Esophagus muscularis mucosa (tissue), 4 donors: ENCODE data around the gene SDR42E1.

Source experiments
- EP300 ChIP-seq: sonication (generic); formaldehyde crosslinking; IDR thresholded peaks from one replicate; pipeline ENCODE4 v1.6.1; 2017; ENCODE audit warnings: antibody characterized with exemption
- POLR2A ChIP-seq: fragments of 450-650 bp; IDR thresholded peaks from one replicate; pipeline ENCODE4 v1.6.1; 2017; ENCODE audit warnings: antibody characterized with exemption, moderate library complexity, mild to moderate bottlenecking, low read depth
- POLR2AphosphoS5 ChIP-seq, 2 donors: sonication (generic); formaldehyde crosslinking; IDR thresholded peaks; one replicate each; pipeline ENCODE4 v1.6.1; 2017; ENCODE audit warnings: antibody characterized with exemption in 2 of 2
- TF ChIP-seq, protein P1 (sequence below), 3 experiments: fragments of 200-600 bp in 2 of 3; fragments of 450-650 bp in 1 of 3; sonication (generic) in 2 of 3; IDR thresholded peaks; one replicate each; pipeline ENCODE4 v1.5.1; 2017 to 2019; ENCODE audit warnings: antibody characterized with exemption in 3 of 3, mild to moderate bottlenecking in 2 of 3, moderate library complexity in 1 of 3

DNA sequence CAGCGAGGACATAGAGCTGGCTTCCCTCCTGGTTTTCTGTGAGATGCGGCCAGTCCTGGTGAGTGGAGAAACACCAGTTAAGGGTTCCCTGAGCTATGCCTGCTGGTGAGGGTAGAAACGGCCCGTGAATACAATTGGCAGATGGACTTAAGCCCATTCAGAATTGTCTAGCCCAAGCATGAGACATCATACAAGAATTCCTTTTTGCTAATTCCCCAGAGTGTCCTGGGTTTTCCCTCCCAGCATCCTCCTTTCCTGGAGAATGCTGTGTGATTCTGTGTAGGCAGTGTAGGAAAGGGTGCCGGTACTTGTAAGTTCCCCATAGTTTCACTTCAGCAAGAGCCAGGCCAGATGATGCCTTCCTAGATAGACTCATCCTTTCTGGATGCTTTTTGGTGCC is 65.1 kb downstream of the SDR42E1 start:
- no peak for TF ChIP-seq POLR2AphosphoS5 (IDR thresholded peaks at IDR 0.05)
- TF ChIP-seq, protein P1, sequence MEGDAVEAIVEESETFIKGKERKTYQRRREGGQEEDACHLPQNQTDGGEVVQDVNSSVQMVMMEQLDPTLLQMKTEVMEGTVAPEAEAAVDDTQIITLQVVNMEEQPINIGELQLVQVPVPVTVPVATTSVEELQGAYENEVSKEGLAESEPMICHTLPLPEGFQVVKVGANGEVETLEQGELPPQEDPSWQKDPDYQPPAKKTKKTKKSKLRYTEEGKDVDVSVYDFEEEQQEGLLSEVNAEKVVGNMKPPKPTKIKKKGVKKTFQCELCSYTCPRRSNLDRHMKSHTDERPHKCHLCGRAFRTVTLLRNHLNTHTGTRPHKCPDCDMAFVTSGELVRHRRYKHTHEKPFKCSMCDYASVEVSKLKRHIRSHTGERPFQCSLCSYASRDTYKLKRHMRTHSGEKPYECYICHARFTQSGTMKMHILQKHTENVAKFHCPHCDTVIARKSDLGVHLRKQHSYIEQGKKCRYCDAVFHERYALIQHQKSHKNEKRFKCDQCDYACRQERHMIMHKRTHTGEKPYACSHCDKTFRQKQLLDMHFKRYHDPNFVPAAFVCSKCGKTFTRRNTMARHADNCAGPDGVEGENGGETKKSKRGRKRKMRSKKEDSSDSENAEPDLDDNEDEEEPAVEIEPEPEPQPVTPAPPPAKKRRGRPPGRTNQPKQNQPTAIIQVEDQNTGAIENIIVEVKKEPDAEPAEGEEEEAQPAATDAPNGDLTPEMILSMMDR (IDR thresholded peaks at IDR 0.05), result no peak
- no peak for TF ChIP-seq EP300
- TF ChIP-seq POLR2A, result no peak
